Neural cell (in vitro differentiated cells): ENCODE results near the gene NPLOC4. TPM values are rescaled to one million over a fixed set of nuclear protein-coding genes. Genes with fewer than 3 reads are reported as not detected.

Experiments
- H2AFZ ChIP-seq: fragments of 200-600, 300-800 bp; sonication (generic), shearing (Covaris generic); 2 replicates; pipeline ENCODE4 v1.6.0; 2014; ENCODE audit warnings: low read depth, mild to moderate bottlenecking, antibody characterized with exemption, low read length, moderate library complexity
- H3F3A ChIP-seq: fragments of 200-600 bp; shearing (Covaris generic); 2 replicates; pipeline ENCODE4 v1.6.1; 2016; ENCODE audit warnings: mild to moderate bottlenecking, moderate library complexity, mixed read lengths, antibody characterized with exemption, low read length; ENCODE audit not compliant: insufficient read depth, poor library complexity, severe bottlenecking
- H3K27ac ChIP-seq: fragments of 200-600, 300-800 bp; sonication (generic), shearing (Covaris generic); 2 replicates; pipeline ENCODE4 v1.5.1; 2014; ENCODE audit warnings: mild to moderate bottlenecking, low read length, moderate library complexity
- H3K27me3 ChIP-seq: fragments of 300-800, 200-600 bp; sonication (generic), shearing (Covaris generic); 2 replicates; pipeline ENCODE4 v1.6.0; 2014; ENCODE audit warnings: mild to moderate bottlenecking, low read depth, low read length, moderate library complexity; ENCODE audit not compliant: insufficient read depth
- H3K36me3 ChIP-seq: fragments of 300-800, 200-600 bp; sonication (generic), shearing (Covaris generic); 2 replicates; pipeline ENCODE4 v1.5.1; 2014; ENCODE audit warnings: mild to moderate bottlenecking, antibody characterized with exemption, low read length, moderate library complexity; ENCODE audit not compliant: insufficient read depth
- H3K4me2 ChIP-seq: fragments of 300-800, 200-600 bp; sonication (generic), shearing (Covaris generic); 2 replicates; pipeline ENCODE4 v1.6.0; 2014; ENCODE audit warnings: mild to moderate bottlenecking, low read length
- H3K4me3 ChIP-seq: fragments of 300-800, 200-600 bp; sonication (generic), shearing (Covaris generic); 2 replicates; pipeline ENCODE4 v1.5.1; 2014; ENCODE audit warnings: mild to moderate bottlenecking, low read length, moderate library complexity
- H3K79me2 ChIP-seq: fragments of 200-600 bp; shearing (Covaris generic); replicated peaks from 2 replicates; pipeline ENCODE4 v1.6.0; 2014; ENCODE audit warnings: mild to moderate bottlenecking, low read length, moderate library complexity; ENCODE audit not compliant: insufficient read depth
- H3K9ac ChIP-seq: fragments of 300-800, 200-600 bp; sonication (generic), shearing (Covaris generic); 2 replicates; pipeline ENCODE4 v1.6.1; 2016; ENCODE audit warnings: mild to moderate bottlenecking, low read length, mixed read lengths
- H3K9me2 ChIP-seq: fragments of 200-600 bp; shearing (Covaris generic); 2 replicates; pipeline ENCODE4 v1.6.1; 2016; ENCODE audit warnings: mild to moderate bottlenecking, low read length, mixed read lengths; ENCODE audit not compliant: insufficient read depth
- H3K9me3 ChIP-seq: fragments of 200-600, 300-800 bp; sonication (generic), shearing (Covaris generic); 2 replicates; pipeline ENCODE4 v1.6.1; 2016; ENCODE audit warnings: mild to moderate bottlenecking, mixed run types, low read length, moderate library complexity, mixed read lengths
- H4K20me1 ChIP-seq: fragments of 200-600 bp; shearing (Covaris generic); 2 replicates; pipeline ENCODE4 v1.6.1; 2016; ENCODE audit warnings: mild to moderate bottlenecking, mixed run types; ENCODE audit not compliant: insufficient read depth
- CTCF ChIP-seq: fragments of 450-650 bp; IDR thresholded peaks from 2 replicates; pipeline ENCODE4 v1.5.1; 2014; ENCODE audit warnings: antibody characterized with exemption, mild to moderate bottlenecking, moderate library complexity; ENCODE audit not compliant: poor library complexity, severe bottlenecking
- EP300 ChIP-seq: fragments of 450-650 bp; conservative IDR thresholded peaks from 2 replicates; pipeline ENCODE4 v1.6.1; 2014; ENCODE audit warnings: antibody characterized with exemption, mild to moderate bottlenecking, moderate library complexity; ENCODE audit not compliant: poor library complexity, severe bottlenecking
- EZH2 ChIP-seq: fragments of 200-600, 300-800 bp; shearing (Covaris generic), sonication (generic); IDR thresholded peaks from 2 replicates; pipeline ENCODE4 v1.6.1; 2014; ENCODE audit warnings: antibody characterized with exemption, low read length, borderline replicate concordance, mild to moderate bottlenecking; ENCODE audit not compliant: insufficient read depth, poor library complexity, severe bottlenecking
- MXI1 ChIP-seq: fragments of 450-650 bp; conservative IDR thresholded peaks from 2 replicates; pipeline ENCODE4 v1.6.1; 2014; ENCODE audit warnings: antibody characterized with exemption, mild to moderate bottlenecking; ENCODE audit not compliant: poor library complexity, severe bottlenecking
- POLR2AphosphoS5 ChIP-seq: IDR thresholded peaks from 2 replicates; pipeline ENCODE4 v1.6.1; 2012
- RAD21 ChIP-seq: fragments of 450-650 bp; conservative IDR thresholded peaks from 2 replicates; pipeline ENCODE4 v1.6.1; 2014; ENCODE audit warnings: antibody characterized with exemption, mild to moderate bottlenecking, moderate library complexity
- REST ChIP-seq: IDR thresholded peaks from 2 replicates; pipeline ENCODE4 v1.6.1; 2012; ENCODE audit warnings: borderline replicate concordance
- SMC3 ChIP-seq: fragments of 450-650 bp; conservative IDR thresholded peaks from 2 replicates; pipeline ENCODE4 v1.6.1; 2014; ENCODE audit warnings: antibody characterized with exemption, mild to moderate bottlenecking, moderate library complexity; ENCODE audit not compliant: poor library complexity
- TAF1 ChIP-seq: IDR thresholded peaks from 2 replicates; pipeline ENCODE4 v1.6.1; 2012; ENCODE audit warnings: low read depth
- polyA plus RNA-seq: library from polyadenylated mRNA; depleted of rRNA; stranded (reverse); fragments of >200 nt; gene quantifications from 2 replicates; pipeline ENCODE4 v1.2.3, GENCODE V29; 2014

NPLOC4 gene
- polyA plus RNA-seq, 1 donor from 2014 or later = 32.3 TPM

- Histone ChIP-seq H4K20me1 (no peaks in the 10 kb centered on the region), H3K4me3 (no peak overlapping the region), H3K4me2 (no peak overlapping the region), H3K9me3 (no peaks in the 10 kb centered on the region), H3K9ac (no peak overlapping the region), H3K79me2 (no peaks in the 10 kb centered on the region), H3K27ac (no peak overlapping the region), H2AFZ (no peak overlapping the region), H3K27me3 (no peaks in the 10 kb centered on the region), H3K9me2 (no peaks in the 10 kb centered on the region), H3K36me3 (no peaks in the 10 kb centered on the region), H3F3A (no peaks in the 10 kb centered on the region)
- TF ChIP-seq EZH2 (no peak), TAF1 (no peak), REST (no peak), MXI1 (no peak), POLR2AphosphoS5 (no peak), EP300 (no peak), SMC3 (no peak), RAD21 (no peak), CTCF (no peak)
Observed at GRCh38 chr17:81655378-81656117, 18.6 kb upstream of the NPLOC4 start.

GRCh38 chr17:81652906-81653771 is 16.2 kb upstream of the NPLOC4 start:
- Histone ChIP-seq H3K4me3 (no peak overlapping the region), H3K9ac (no peak overlapping the region), H3K4me2 (no peak overlapping the region), H3K27me3 (peaks cover 9% of the 10 kb centered on the region), H3K9me3 (peaks cover 7% of the 10 kb centered on the region), H2AFZ (no peak overlapping the region), H3K27ac (no peak overlapping the region), H3K36me3 (no peaks in the 10 kb centered on the region), H3K79me2 (no peaks in the 10 kb centered on the region), H3F3A (no peaks in the 10 kb centered on the region), H3K9me2 (no peaks in the 10 kb centered on the region), H4K20me1 (no peaks in the 10 kb centered on the region)
- TF ChIP-seq RAD21 (no peak), TAF1 (no peak), MXI1 (no peak), EZH2 (no peak)
